Left renal cortex interstitium (tissue), 4 donors: ENCODE measurements around the gene CD46. TPM values are rescaled to one million over a fixed set of nuclear protein-coding genes. Genes with fewer than 3 reads are reported as not detected.

Source experiments
- DNase-seq, 4 donors: peaks; one replicate each; pipeline ENCODE4 v3.0.0-alpha.2; 2013; ENCODE audit warnings: low read depth in 4 of 4, low spot score in 2 of 4, missing footprints in 1 of 4
- polyA plus RNA-seq, 4 donors: library from polyadenylated mRNA; unstranded; fragments of 120-200 nt; gene quantifications; one replicate each; pipeline ENCODE4 v1.2.1, GENCODE V29; 2013; ENCODE audit not compliant: insufficient read length in 4 of 4

Gene CD46
- polyA plus RNA-seq, 4 donors, result 285 to 383 (median 318) TPM

DNA sequence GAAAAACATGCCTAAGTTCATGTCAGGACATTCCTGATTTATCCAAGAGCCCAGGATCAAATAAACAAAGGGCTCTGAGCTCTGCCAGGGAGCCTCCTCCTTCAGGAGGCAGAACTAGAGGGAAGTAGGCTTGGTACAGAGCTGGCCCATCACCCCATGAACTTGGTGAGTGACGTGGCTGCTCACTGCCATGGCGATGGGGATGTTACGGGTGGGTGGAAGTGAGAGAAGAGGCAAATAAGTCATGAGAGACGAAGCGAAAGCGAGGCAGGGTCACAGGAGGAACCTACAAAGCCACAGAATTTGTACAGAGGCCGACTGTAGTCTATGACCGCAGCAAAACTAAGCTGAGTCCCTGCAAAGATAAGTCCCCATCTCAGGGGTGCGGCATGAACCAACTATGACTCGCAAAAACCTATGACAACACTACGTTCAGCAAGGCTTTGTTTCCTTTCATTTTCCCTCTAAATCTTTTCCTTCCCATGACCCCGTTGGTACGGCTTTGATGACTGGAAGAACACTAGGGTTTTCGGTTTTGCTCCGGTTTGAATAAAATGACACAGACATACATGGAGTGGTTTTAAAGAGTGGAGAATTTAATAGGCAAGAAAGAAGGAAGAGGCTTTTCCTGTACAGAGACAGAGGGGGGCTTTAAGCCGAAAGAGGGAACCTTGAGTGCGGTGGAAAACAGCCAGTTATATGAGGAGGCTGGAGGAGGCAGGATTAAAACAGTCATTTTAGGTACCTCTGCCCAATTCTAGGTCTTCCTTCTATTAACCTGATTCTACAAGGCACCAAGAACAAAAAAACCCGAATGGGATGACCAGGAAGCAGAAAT is 74.1 kb downstream of the CD46 start:
- DNase-seq, result no peak

DNA sequence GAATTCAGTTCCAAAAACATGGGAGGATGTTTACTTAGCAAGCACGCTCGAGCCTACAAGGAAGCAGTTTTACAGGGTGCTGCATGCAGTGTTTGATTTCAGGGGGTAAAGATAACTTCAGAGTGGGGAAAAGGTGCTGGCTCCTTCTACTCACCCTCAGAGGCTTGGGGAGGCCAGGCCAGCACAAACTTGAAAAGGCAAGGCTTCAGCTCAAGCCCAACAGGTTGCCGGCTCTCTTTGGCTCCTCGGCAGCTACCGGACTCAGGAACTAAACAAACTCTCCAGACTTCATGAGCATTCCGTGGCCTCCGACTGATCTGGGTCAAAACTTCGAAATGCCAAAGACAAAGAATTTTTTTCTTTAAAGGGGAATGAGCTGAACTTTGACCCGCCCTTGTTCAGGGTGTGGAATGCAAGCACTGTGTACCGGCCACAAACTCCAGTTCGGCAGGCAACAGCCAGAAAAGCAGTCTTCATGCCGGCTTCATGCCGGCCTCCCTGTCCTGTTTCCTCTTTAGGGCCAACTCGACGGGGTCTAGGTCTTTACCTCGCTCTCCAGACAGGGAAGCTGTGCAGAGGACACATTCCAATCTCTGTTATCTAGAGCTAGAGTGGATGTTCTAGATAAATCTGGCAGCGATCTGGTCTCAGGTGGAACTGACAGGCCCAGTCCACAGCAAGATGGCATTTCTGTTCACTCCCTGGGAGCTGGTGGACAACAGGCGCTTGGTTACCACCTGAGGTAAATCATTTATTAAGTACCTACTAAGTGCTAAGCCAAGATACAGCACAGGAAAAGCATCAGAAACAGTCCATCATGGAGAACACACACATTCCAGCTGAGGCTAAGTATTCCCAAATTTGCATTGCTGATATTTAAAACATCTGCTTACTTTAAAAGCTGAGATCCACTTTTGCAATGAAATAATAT is 75.0 kb downstream of the CD46 start:
- no peak for DNase-seq

DNA sequence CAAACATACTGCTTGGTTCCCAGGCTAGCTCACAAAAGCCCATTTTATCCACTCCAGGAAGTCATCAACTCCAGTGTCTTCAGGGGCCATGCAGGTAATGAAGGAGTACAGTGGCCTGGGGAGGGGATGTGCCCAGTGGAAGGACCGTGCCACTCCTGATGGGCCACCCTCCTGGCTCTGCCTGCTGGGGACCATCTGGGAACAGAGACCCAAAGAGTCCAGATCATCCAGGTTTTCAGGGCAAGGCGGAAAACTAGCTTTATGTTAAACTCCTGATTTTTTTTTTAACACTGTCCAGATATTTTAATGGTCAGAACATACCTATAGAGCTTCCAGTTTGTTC is 75.6 kb downstream of the CD46 start:
- DNase-seq, result no peak

DNA sequence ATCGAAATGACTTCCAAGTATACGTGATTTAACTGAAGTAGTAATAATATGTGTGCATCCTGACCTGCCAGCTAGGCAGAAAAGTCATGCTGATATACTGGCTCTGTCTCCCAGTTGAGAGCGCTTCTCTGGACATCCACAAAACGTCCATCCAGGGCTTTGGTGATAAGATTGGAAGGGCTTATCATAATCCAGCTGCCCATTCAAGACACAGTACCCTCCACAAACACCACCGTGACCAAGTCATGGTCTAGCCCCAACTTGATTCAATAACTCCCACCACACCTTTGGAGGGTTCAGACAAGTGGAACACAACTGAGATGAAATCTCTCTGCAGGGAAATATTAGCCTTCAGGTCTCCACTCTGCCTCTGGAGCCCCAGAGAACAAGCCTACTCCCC is 76.2 kb downstream of the CD46 start:
- DNase-seq, result no peak

DNA sequence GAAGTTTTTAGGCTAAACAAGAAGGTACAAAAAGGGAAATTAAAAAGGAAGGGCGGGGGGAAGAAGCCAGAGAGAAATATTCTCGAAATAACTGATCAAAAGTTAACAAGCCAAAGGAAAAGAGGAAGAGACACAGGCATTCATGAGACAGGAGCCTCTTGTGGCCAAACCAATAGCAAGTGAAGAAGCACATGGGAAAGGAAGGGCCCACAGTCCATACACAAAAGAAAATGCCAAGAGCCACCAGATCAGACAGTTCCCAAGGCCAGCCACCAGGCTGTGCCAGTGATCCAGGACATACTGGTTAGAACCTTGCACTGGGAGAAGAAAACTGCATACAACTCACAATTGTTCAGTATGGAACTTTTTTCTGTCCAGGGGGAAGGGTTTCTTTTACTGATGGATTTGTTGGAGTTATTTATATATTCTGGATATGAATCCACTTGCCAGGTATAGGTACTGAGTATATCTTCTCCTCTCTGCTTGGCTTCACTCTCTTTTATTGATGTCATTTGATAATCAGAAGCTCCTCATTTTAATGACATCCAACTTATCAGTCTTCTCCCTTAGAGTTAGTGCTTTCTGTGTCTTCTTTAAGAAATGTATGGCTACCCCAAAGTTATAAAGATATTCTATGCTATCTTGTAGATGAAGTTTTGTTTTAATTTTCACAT is 76.8 kb downstream of the CD46 start:
- peak in 2 of 4 donors; percentile 48 to 58 for DNase-seq

DNA sequence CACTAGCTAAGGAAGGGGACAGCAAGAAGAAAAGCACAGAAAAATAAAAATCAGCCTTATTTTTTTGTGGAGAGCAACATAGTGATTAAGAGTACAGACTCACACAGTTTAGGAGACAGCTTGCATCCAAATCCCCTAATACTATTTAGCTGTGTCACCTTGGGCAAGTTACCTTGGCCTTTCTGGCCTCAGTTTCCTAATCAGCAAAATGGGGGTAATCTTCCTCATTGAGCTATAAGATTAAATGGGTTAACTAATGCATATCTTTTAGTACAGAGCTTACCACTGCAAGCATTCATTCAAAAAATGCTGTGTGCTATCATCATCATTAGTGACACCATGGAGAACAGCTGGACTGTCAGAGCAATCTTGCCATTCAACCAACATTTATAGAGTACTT is 77.7 kb downstream of the CD46 start:
- no peak for DNase-seq

DNA sequence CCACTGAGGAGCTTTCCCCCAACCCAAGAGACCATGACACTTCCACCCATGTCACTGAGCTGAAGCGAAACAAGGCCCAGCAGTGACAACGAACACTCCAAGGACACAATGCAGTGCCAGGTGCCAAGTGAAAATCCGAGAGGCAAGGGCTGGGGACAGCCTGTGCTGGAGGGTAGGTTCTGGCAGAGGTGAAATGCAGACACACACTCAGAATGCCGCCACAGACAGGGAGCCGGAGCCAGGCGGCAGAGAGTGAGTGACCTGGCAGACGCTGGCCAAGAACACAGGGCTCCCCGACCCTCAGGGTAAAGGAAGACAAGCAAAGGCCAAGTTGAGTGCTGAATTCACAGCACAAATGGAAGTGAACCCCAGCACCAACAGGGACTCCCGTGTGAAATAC is 78.9 kb downstream of the CD46 start:
- DNase-seq, result no peak

DNA sequence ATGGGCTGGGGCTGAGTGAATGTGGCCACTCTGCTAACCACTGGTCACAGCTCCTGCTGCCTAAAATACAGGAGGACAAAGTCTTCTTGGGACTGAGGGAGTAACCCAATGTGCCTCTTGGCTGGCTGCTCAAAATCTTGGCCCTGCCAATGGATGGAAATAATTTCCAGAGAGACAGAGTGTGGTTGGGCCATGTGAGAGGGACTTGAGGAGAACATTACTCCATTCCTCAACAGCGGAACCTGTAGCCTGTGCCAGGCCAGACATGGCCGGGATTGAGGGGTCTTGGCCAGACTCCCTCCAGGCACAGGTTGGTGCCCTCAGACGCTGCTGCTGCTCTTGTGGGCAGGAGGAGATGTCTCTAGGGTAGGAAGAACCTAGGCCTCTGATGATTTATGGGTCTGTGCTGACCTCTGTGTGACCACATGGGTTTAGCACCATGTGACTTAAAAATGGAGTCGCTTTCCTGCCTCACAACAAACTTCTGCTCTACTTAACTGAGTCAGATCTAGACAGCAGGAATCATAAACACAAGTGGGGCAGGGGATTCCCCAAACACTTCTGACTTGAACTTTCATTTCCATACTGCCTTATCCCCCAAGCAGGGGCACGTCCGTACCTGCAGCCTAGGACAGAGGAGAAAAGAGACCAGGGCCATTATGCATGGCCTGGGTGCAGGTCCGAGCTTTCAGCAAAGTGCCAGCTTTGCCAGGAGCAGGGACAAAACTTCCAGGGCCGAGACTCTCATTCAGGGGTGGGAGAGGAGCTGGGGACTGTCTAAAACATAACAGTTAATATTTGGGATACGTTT is 79.9 kb downstream of the CD46 start:
- no peak for DNase-seq

DNA sequence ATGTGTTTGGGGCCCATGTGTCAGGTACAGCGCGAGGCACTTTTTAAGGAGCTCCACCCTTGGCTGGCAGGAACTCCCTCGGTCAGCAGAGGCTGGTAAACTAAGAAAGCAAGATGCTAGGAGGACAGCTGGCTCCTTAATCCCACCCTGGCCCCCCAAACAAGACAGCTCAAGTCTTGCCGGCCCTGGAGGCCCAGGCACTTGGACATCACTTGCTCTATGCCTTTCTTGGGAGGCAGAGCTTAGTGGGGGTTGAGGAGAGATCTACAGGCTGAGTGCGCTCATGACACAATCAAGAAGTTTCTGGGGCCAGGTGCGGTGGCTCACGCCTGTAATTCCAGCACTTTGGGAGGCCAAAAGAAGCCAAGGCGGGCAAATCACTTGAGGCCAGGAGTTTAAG is 80.9 kb downstream of the CD46 start:
- DNase-seq, result no peak

DNA sequence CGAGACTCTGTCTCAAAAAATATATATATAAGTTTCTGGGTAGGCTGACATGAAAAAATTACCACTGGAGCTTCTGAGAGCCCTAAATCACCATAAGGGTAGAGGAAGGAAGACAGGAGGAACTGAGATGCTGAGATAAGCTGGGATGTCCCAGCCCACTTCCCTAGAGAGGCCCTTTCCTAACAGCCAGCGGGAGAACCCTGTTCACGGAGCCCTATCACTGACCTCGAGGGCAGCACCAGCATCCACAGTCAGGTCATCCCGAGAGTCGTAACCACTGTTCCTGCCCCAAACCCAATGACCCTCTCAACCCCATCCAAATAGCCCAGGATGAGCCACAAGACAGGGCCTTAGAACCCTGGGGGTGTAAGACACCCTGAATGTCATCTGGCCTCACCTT is 81.5 kb downstream of the CD46 start:
- DNase-seq, result no peak

DNA sequence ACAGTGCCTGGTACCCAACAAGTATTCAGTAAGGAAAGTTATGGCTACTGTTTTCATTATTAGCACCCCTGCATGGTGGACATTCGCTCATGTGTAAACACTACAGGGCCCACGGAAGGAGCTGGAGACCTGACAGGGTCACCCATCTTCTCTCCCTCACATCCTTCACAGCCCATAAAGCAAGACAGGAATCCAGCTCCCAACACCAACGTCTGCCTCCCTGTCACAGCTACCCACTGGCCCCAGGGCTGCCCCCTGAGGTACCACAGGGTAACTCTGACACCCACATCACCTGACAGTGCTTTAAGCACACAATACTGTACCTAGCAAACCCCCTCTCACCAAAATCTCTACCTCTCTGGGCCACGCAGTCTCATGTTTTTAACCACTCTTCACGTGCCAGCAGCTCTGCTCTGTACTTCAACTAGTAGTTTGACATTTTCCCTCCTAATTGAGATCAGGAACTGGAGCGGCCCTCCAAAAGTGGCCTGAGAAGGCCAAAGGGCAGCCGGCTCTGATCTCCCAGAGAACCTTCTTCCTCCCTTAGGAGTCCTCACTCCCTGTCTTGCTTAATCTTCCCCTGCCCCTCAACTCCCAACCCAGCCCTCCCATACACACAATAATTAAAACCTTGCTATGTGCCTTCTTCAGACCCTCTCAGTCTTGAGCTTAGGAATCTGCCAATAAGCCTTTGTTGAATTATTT is 82.3 kb downstream of the CD46 start:
- DNase-seq, result no peak

DNA sequence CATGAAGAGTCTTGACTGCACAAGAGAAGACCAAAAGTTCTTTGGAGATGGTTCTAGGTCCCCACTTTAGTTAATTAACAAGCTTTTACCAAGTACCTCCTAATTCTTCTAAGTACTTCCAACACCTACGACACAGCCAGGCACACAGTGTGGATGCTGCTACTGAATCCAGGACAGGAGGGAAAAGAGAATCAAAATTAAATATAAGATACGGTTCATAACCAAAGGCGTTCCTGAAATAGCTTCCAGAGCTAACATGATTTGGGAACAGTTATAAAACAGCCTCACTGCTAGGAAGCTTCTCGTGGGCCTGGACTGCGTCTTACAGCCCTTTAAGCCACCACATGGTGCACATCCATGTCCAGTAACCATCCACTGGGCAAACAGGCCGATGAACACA is 84.1 kb downstream of the CD46 start:
- no peak for DNase-seq

DNA sequence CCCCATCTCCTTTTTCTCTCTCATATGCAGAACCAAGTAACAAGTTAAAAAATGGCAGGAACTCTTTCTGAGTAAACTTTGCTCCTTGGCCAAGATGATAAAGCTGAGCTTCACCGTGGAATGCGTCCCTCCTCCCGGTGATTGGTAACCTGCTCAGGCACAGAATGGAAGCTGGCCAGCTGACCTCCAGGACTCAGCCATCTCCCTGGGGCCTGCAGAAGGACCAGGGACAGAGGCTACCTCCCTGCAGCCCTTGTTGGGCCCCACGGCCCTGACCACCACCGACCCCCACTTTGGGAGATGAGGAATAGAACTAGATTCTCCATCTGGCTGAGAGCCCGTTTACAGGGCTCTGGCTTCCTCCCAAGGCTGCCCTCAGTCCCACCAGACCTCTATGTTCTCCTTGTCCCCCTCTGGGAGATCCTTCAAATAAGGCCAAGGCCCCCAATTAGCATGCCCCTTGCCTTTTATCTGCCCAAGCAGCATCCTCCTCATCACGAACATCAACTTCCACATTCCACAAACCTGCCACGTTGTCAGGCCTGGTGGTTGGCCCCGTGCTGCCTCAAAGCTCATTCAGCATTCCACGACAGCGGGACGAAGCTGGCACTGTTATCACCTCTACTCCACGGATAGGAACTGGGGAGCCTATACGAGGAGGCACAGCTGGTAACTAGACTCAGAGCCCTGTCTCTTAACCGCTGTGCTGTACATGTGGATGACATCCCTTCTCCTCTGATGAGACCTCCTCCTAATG is 84.9 kb downstream of the CD46 start:
- no peak for DNase-seq

DNA sequence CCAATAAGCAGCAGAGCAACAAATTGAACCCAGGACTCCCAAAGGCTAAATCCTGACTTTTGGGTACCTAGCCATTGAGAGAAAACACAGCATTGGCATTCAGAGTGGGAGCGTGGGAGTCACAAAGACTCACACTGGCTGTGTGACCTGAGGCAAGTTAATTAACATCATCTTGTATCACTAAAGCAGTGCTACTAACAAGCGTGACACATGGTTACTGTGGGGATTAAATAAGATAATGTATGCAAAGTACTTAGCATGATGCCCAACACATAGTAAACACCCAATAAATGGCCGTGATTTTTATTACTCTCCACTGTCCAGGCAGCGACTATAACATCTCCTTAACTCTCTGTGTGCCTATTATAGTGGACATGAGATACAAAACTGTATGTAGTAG is 85.8 kb downstream of the CD46 start:
- DNase-seq, result no peak

DNA sequence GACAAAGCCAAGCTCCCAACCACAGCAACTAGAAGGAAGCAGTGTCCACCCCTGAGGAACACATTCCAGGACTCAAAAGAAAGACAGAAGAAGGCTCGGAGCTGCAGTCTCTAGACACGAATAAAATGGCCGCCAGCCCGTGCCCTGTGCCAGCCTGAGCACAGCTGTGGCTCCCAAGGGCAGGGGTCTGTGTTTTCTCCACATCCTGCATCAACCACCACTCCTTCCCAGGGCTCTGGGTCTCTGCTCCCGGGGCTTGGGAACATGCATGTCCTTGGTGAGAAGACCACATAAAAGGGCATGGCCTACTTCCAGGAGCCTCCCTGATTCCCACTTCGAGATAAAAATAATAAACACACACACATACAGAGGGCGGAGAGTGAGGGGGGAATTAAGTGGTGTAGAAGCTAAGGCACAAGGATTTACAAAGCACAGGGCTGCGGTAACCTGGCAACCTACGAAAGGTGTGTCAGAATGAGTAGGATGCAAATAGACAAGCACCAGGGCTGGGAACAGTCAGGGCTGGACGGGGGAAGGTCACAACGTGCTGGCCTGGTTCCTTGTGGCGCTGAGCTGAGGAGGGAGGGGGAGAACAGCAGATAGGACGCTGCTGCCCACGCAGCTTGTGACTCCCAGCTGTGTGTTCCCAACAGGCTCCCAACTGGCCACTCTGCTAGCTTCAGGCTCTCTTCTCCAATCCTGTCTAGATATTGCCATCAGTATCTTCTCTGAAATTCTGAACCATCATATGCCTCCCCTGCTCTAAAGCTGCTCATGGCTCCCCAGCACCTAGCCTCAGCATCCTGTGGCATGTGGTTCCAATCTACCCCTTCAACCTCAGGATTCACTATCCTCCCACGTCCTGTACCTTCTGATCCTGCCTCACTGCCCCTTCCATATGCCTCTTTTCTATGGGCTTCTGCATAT is 86.6 kb downstream of the CD46 start:
- DNase-seq, result no peak

DNA sequence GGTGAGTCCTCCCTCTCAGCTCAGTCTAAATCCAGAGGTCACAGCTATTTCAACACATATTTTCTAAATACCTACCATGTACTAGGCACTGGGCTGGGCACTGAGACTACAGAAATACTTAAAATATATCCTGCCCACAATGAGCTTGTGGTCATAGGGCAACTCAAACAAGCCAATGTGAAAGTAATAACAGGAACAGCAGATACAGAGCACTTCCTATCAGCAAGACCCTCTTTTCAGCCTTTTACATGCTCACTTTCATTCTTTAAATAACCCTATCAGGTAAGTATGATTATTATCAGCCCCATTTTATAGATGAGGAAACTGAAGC is 87.2 kb downstream of the CD46 start:
- DNase-seq, result no peak

DNA sequence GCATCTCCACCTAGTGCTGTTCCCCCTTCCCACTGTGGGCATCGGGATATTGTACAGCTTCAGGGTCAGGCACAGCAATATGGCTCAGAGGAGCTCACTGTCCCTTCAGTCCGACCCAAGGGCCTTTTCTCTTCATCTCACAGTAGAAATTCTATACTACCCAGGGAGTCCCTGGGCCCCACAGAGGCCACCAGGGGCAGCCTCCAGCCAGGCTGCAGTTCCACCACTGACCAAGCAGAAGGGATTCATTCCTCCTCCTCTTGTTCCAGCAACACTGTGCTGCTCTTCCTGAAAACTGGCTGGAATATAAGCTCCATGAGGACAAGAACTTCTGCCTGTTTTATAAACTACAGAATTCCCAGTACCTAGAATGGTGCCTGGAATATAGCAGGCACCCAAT is 88.5 kb downstream of the CD46 start:
- no peak for DNase-seq

DNA sequence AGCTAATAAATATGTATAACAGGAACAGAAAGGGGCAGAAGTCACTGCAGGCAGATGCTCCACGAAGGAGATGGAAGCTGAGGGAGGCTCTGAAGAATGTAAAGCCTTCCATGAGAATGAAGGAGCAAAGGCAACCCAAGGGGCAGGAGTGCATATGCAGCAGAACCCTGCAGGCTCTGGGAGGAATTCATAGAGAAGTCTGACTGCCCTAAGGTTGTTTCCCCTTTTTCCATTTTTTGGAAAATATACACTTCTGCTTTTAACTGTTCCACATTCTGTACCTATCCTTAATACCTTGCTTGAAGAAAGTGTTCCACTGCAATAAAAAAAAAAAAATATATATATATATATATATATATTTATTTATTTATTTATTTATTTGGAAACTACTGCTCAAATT is 89.4 kb downstream of the CD46 start:
- DNase-seq, result no peak
